ACC112 (cell line): ENCODE measurements around the gene LCOR.

ENCODE experiments used
- H2AFZ ChIP-seq: fragments of 200-600 bp; sonication (generic); one replicate; pipeline ENCODE4 v1.6.0; 2017; ENCODE audit warnings: antibody characterized with exemption, low read length; ENCODE audit not compliant: unreplicated experiment
- H3K27ac ChIP-seq: fragments of 200-600 bp; sonication (generic); 2 replicates; pipeline ENCODE4 v1.5.1; 2014; ENCODE audit warnings: low read depth, mild to moderate bottlenecking, antibody characterized with exemption, low read length, moderate library complexity
- H3K27me3 ChIP-seq: fragments of 200-600 bp; sonication (generic); 2 replicates; pipeline ENCODE4 v1.6.1; 2014; ENCODE audit warnings: mild to moderate bottlenecking, antibody characterized with exemption, low read length, moderate library complexity, mixed read lengths; ENCODE audit not compliant: insufficient read depth
- H3K36me3 ChIP-seq: fragments of 200-600 bp; sonication (generic); 2 replicates; pipeline ENCODE4 v1.6.1; 2016; ENCODE audit warnings: mild to moderate bottlenecking, antibody characterized with exemption, low read length, moderate library complexity, mixed read lengths; ENCODE audit not compliant: insufficient read depth
- H3K4me1 ChIP-seq: fragments of 200-600 bp; sonication (generic); one replicate; pipeline ENCODE4 v1.6.1; 2016; ENCODE audit warnings: low read length, mixed read lengths; ENCODE audit not compliant: insufficient read depth, unreplicated experiment, control insufficient read depth
- H3K4me3 ChIP-seq: fragments of 200-600 bp; sonication (generic); 2 replicates; pipeline ENCODE4 v1.5.1; 2014; ENCODE audit warnings: mild to moderate bottlenecking, low read depth, low read length
- H3K79me2 ChIP-seq: fragments of 200-600 bp; sonication (generic); one replicate; pipeline ENCODE4 v1.6.0; 2016; ENCODE audit warnings: low read length; ENCODE audit not compliant: control insufficient read depth, unreplicated experiment, insufficient read depth

LCOR gene

DNA sequence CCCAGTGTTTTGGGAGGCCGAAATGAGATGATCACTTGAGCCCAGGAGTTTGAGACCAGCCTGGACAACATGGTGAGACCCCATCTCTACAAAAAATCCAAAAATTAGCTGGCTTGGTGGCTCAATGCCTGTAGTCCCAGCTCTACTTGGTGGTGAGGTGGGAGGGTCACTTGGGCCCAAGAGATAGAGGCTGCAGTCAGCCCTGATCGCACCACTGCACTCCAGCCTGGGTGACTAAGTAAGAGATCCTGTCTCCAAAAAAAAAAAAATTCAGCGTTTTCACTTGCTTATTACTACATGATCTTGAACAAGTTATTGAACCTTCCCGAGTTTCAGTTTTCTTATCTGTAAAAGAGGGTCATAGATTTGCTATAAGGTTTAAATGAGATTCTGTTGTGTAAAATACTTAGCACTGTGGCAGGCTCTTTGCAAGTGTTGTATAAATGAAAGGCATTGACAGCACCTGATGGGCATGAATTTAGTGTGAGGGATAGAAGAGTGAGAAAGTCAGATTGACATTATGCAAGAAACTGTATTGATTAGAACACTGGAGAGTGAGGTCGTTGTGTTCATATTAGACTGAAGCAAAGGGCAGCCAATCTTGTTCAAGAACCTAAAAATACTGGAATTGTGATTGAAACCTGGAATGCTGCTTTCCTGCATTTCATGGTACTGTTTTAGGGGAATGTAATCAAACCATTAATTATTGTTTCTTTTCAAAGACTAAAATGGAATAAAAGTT, 136.8 kb downstream of the LCOR start:
- Histone ChIP-seq H3K4me1 (peaks cover 8% of the 10 kb centered on the region), H3K27me3 (no peaks in the 10 kb centered on the region), H3K79me2 (no peaks in the 10 kb centered on the region), H3K36me3 (no peaks in the 10 kb centered on the region), H3K4me3 (no peak overlapping the region), H2AFZ (no peak overlapping the region), H3K27ac (no peak overlapping the region)

DNA sequence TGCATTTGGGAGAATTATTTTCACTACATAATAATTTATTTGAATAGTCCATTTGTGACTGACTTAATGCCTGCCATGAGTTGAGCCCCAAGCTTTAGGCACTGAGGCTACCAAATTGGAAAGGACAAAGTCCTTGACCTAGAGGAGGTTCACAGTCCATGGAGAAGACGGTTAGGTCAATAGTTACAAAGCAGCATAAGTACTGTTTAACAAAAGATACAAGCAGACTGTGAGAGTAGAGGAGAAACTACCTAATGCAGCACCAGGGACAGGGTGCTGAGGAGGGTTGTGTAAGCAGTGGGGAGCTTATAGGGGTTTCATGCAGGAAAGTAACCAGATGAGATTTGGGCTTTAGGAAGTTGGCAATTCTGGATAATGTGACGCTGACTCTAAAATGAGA, 139.2 kb downstream of the LCOR start:
- Histone ChIP-seq H3K36me3 (no peaks in the 10 kb centered on the region), H3K79me2 (no peaks in the 10 kb centered on the region), H2AFZ (no peak overlapping the region), H3K4me1 (peaks cover 8% of the 10 kb centered on the region), H3K27me3 (no peaks in the 10 kb centered on the region), H3K4me3 (no peak overlapping the region), H3K27ac (no peak overlapping the region)

DNA sequence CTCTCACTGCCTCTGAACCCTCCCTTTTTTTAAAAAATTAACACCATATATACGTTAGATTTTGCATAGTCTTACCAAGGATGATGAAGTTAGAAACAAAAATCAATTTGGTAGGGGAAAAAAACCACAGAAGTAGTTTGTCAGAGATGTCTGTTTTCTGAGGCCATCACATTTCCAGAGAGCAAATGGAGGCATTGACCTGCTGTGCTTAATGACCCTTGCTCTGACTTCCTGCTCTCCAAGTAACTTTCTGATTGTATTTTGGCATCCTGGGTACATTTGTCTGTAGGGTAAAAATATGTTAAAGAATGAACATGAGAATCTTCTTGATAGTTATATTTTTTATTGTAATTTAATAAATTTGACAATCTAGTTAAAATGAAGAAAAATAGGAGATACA, 140.2 kb downstream of the LCOR start:
- H3K27ac ChIP-seq = no peak overlapping the region
- H2AFZ ChIP-seq = no peak overlapping the region
- H3K27me3 ChIP-seq = no peaks in the 10 kb centered on the region
- no peaks in the 10 kb centered on the region for H3K79me2 ChIP-seq
- H3K4me1 ChIP-seq = peaks cover 7% of the 10 kb centered on the region
- no peak overlapping the region for H3K4me3 ChIP-seq
- no peaks in the 10 kb centered on the region for H3K36me3 ChIP-seq

DNA sequence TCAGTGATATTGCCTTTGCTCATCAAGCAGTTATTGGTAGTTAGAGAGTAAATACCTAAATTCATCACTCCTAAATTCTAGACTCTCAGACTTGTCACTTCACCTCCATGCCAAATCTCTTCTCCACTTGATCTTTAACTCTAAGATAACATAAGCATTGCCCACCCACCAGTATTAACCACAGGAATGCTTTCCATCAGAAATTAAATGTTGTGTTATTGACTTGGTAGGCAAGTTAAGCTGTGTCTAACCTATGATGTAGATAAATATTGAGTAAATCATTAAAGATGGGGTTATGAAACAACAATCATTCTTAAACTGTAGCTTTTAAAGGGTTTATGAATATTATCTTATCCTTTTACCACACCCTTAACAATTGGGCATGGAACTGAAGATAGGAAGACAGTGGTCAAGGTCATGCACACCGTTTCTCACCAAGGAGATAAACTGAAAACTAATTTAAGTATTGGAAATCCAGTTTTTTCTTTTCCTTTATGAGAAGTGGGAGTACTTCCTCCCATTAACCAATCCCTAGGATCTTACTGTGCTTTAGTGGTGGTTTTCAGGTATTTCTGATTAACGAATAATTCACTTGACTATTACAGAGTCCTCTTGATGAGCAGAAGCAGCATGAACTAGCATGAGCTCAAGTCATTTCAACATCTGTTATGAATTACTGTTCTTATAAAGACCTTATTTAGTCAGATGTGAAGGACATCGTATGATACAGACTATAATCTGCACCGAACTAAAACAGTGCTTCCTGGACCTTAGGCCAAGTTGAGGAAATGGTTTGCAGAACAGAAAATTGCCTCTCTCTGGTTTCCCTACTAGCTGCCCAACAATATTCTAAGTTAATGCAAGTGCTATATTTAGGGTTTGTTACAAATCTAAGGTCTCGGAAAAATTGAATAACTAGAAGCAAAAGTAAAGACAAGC, 142.0 kb downstream of the LCOR start:
- H3K27me3 ChIP-seq = no peaks in the 10 kb centered on the region
- no peaks in the 10 kb centered on the region for H3K79me2 ChIP-seq
- no peaks in the 10 kb centered on the region for H3K36me3 ChIP-seq
- H3K4me1 ChIP-seq = no peaks in the 10 kb centered on the region
- H3K27ac ChIP-seq = no peak overlapping the region
- H3K4me3 ChIP-seq = no peak overlapping the region
- H2AFZ ChIP-seq = no peak overlapping the region

DNA sequence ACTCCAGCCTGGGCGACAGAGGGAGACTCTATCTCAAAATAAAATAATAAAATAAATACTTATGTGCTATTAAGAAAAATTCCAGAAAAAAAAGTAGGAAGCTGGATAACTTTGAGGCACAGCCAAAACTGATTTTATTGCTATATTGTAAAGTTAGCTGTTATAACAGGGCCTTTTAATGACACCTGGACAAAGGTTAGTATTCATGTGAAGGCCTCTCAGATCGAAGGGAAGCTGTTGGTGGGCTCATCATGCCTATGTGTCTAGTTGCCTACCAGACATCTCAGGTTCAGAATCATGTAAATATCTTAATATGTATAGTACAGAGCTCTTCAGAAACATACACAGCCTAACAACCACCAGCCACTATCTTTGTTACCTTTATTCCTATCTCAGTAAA, 143.0 kb downstream of the LCOR start:
- H3K27ac ChIP-seq = no peak overlapping the region
- no peaks in the 10 kb centered on the region for H3K79me2 ChIP-seq
- H3K36me3 ChIP-seq = no peaks in the 10 kb centered on the region
- no peak overlapping the region for H2AFZ ChIP-seq
- no peaks in the 10 kb centered on the region for H3K4me1 ChIP-seq
- no peak overlapping the region for H3K4me3 ChIP-seq
- no peaks in the 10 kb centered on the region for H3K27me3 ChIP-seq

DNA sequence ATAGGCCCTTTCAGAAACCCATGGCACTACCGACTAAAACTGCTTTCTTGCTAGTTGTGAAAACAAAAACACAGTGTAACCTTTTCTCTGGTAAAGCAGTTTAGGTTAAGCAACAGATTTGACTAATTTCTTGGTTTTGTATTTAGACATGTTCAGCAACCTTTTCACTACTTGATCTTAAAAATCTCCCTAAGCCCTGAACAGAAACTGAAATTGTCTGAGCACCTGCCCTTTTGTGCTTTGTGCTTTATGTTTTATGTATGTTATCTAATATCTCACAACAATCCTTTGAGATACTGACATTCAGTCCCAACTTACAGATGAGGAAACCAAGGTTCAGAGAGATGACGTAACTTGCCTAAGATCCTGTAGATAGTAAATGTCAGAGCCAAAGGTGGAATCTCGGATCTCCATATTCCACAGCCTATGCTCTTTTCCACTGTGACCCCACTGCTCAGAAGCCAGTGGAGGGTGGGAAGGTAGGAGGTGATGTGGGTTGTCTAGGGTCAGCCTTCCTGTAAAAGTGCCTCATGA, 146.6 kb downstream of the LCOR start:
- Histone ChIP-seq H3K27me3 (no peaks in the 10 kb centered on the region), H3K4me1 (no peaks in the 10 kb centered on the region), H3K4me3 (no peak overlapping the region)

DNA sequence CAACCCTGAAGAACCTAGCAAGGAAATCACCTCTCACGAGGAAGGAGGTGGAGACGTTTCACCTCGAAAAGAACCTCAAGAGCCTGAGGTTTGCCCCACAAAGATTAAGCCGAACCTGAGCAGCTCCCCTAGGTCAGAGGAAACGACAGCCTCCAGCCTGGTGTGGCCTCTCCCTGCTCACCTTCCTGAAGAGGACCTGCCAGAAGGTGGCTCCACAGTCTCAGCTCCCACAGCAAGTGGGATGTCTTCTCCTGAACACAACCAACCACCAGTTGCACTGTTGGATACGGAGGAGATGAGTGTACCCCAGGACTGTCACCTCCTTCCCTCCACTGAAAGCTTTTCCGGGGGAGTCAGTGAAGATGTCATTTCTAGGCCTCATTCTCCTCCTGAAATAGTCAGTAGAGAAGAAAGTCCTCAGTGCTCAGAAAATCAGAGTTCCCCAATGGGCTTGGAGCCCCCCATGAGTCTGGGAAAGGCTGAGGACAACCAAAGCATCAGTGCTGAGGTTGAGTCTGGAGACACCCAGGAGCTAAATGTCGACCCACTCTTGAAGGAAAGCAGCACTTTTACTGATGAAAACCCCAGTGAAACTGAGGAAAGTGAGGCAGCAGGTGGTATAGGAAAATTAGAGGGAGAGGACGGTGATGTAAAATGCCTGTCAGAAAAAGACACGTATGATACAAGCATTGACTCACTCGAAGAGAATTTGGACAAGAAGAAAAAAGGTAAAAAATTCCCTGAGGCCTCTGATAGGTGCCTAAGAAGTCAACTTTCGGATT, 150.2 kb downstream of the LCOR start:
- H3K79me2 ChIP-seq = no peaks in the 10 kb centered on the region
- H3K4me1 ChIP-seq = no peaks in the 10 kb centered on the region
- H3K27ac ChIP-seq = no peak overlapping the region
- peaks cover 15% of the 10 kb centered on the region for H3K36me3 ChIP-seq
- H2AFZ ChIP-seq = no peak overlapping the region
- H3K4me3 ChIP-seq = no peak overlapping the region
- H3K27me3 ChIP-seq = no peaks in the 10 kb centered on the region

More for the DNA sequence above, 146.6 kb downstream of the LCOR start:
- no peak overlapping the region for H2AFZ ChIP-seq
- peaks cover 15% of the 10 kb centered on the region for H3K36me3 ChIP-seq
- H3K27ac ChIP-seq = no peak overlapping the region
- H3K79me2 ChIP-seq = no peaks in the 10 kb centered on the region

DNA sequence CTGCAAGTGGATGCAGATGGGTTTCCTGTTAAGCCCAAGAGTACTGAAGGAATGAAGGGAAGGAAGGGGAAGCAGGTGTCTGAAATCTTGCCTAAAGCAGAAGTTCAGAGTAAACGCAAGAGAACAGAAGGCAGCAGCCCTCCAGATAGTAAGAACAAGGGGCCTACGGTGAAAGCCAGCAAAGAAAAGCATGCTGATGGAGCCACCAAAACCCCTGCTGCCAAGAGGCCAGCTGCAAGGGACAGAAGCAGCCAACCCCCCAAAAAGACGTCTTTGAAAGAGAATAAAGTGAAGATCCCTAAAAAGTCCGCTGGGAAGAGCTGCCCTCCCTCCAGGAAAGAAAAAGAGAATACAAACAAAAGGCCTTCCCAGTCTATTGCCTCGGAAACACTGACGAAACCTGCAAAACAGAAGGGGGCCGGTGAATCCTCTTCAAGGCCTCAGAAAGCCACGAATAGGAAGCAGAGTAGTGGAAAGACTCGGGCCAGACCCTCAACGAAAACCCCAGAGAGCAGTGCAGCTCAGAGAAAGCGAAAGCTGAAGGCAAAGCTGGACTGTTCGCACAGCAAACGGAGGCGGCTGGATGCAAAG, 152.5 kb downstream of the LCOR start:
- Histone ChIP-seq H2AFZ (no peak overlapping the region), H3K27me3 (no peaks in the 10 kb centered on the region), H3K36me3 (peaks cover 15% of the 10 kb centered on the region), H3K4me1 (no peaks in the 10 kb centered on the region), H3K27ac (no peak overlapping the region), H3K79me2 (no peaks in the 10 kb centered on the region), H3K4me3 (peak overlapping the region; percentile 40)

DNA sequence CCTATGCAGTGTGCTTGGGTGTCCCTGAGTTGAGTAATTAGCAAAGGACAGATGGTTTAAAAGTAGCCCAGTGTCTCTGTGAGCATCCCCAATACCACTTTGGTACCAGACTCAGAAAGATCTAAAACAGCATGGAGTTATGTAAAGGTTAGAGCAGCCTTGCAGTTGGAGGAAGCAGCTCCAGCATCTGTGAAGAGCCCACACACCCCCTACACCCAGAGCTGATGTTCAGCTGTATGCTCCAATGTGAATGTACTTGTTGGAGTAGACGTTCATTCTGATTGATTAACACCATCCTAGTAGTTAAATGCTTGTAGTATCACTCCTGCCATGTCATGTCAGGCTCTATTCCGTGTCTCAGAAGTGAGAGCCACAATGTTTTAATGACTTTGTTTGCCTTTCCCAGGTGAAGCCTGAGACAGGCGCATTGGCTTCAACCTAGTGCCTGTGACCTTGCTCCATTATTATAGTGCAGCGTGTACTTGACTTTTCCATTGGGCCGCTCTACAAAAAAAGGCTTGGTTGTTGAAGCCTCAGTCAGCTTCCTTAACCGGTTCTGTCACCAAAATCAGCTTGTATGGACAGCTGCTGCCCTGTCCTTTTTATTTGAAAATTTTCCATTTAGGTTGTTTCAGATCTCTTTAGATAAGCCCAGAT, 154.2 kb downstream of the LCOR start:
- no peaks in the 10 kb centered on the region for H3K27me3 ChIP-seq
- no peak overlapping the region for H3K27ac ChIP-seq
- H3K79me2 ChIP-seq = no peaks in the 10 kb centered on the region
- peaks cover 8% of the 10 kb centered on the region for H3K4me1 ChIP-seq
- no peak overlapping the region for H2AFZ ChIP-seq
- H3K36me3 ChIP-seq = peaks cover 8% of the 10 kb centered on the region
- no peak overlapping the region for H3K4me3 ChIP-seq
